Right lobe of liver (tissue), 4 donors: ENCODE data around the gene ETV3L.

Source experiments
- POLR2A ChIP-seq: fragments of 450-650 bp; IDR thresholded peaks from one replicate; pipeline ENCODE4 v1.6.1; 2017; ENCODE audit warnings: antibody characterized with exemption, mild to moderate bottlenecking
- TF ChIP-seq, protein P1 (sequence below), 4 donors: fragments of 200-600 bp in 3 of 4; fragments of 450-650 bp in 1 of 4; IDR thresholded peaks; one replicate each; pipeline versions ENCODE4 v1.5.1 to v1.8.0; 2016 to 2022; ENCODE audit warnings: antibody characterized with exemption in 4 of 4, mild to moderate bottlenecking in 2 of 4
- donor health status: DM: no; HTN: no; CAD: no.
- donor health status: DM: no; HTN: no; CAD: no.
- donor health status: DM: no; HTN: yes; CAD: no.

DNA sequence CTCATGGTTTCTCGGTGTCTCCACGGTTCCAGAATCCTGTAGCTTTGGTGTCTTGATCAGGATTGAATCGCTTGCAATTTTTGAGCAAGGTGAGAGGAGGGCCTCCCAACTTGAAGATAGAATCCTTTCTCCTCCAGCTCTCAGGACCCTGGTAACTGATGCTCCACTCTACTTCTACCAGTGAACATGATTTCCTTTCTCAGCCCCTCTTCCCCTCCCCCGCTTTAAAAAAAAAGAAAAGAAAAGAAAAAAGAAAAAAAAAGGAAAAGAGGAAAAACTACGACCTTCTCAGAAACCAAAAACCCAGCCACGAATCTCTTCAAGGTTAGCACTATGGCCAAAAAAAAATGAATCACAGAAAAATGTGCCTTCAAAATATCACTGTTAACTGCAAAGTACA, 55.3 kb downstream of the ETV3L start:
- TF ChIP-seq, protein P1, sequence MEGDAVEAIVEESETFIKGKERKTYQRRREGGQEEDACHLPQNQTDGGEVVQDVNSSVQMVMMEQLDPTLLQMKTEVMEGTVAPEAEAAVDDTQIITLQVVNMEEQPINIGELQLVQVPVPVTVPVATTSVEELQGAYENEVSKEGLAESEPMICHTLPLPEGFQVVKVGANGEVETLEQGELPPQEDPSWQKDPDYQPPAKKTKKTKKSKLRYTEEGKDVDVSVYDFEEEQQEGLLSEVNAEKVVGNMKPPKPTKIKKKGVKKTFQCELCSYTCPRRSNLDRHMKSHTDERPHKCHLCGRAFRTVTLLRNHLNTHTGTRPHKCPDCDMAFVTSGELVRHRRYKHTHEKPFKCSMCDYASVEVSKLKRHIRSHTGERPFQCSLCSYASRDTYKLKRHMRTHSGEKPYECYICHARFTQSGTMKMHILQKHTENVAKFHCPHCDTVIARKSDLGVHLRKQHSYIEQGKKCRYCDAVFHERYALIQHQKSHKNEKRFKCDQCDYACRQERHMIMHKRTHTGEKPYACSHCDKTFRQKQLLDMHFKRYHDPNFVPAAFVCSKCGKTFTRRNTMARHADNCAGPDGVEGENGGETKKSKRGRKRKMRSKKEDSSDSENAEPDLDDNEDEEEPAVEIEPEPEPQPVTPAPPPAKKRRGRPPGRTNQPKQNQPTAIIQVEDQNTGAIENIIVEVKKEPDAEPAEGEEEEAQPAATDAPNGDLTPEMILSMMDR (IDR thresholded peaks at IDR 0.05), result no peak
- TF ChIP-seq POLR2A, result no peak
